Spleen (tissue), 11 donors: ENCODE measurements around the gene FOXK2. TPM values are rescaled to one million over a fixed set of nuclear protein-coding genes. Genes with fewer than 3 reads are reported as not detected.
A peak's percentile ranks its signal among the peaks of the same experiment; 100 is the strongest.

Experiments
- DNase-seq: peaks from one replicate; pipeline ENCODE4 v3.0.0-alpha.2; 2020
- H3K27ac ChIP-seq, 8 donors: fragments of 200-600 bp; sonication (generic) in 7 of 8; 1 replicate in 4 of 8; 2 replicates in 4 of 8; pipeline versions ENCODE4 v1.5.0 to v1.8.0; 2016 to 2021; ENCODE audit warnings: inconsistent platforms in 4 of 8, mild to moderate bottlenecking in 4 of 8, moderate library complexity in 1 of 8
- H3K27me3 ChIP-seq, 7 donors: fragments of 200-600 bp; sonication (generic) in 6 of 7; replicated peaks in 1 of 7; 1 replicate in 4 of 7; 2 replicates in 3 of 7; pipeline versions ENCODE4 v1.5.0 to v1.8.0; 2016 to 2021; ENCODE audit warnings: inconsistent platforms in 3 of 7, mild to moderate bottlenecking in 1 of 7
- H3K36me3 ChIP-seq, 6 donors: fragments of 200-600 bp; sonication (generic) in 5 of 6; 1 replicate in 4 of 6; 2 replicates in 2 of 6; pipeline versions ENCODE4 v1.5.0 to v1.8.0; 2016 to 2021; ENCODE audit warnings: inconsistent platforms in 2 of 6
- H3K4me1 ChIP-seq, 6 donors: fragments of 200-600 bp; sonication (generic) in 5 of 6; 1 replicate in 3 of 6; 2 replicates in 3 of 6; pipeline versions ENCODE4 v1.5.0 to v1.8.0; 2016 to 2021; ENCODE audit warnings: inconsistent platforms in 3 of 6
- H3K4me3 ChIP-seq, 8 donors: fragments of 200-600 bp; sonication (generic) in 7 of 8; 1 replicate in 4 of 8; 2 replicates in 4 of 8; pipeline versions ENCODE4 v1.5.0 to v1.8.0; 2016 to 2021; ENCODE audit warnings: inconsistent platforms in 4 of 8, mild to moderate bottlenecking in 4 of 8, moderate library complexity in 2 of 8
- H3K9me3 ChIP-seq, 8 donors: fragments of 200-600 bp; sonication (generic) in 7 of 8; 1 replicate in 4 of 8; 2 replicates in 4 of 8; pipeline versions ENCODE4 v1.5.0 to v1.8.0; 2016 to 2021; ENCODE audit warnings: inconsistent platforms in 4 of 8
- POLR2A ChIP-seq, 3 donors: fragments of 450-650 bp; IDR thresholded peaks; one replicate each; pipeline ENCODE4 v1.5.1; 2017; ENCODE audit warnings: antibody characterized with exemption in 3 of 3, mild to moderate bottlenecking in 1 of 3
- POLR2AphosphoS5 ChIP-seq, 3 donors: sonication (generic); formaldehyde crosslinking; IDR thresholded peaks; one replicate each; pipeline ENCODE4 v1.5.1; 2017; ENCODE audit warnings: antibody characterized with exemption in 3 of 3
- WGBS, 5 donors: extraction: QIAGEN DNeasy Blood & Tissue Kit in 3 of 5; methylation state at CpG; one replicate each; pipeline versions ENCODE4 v1.1.5 to v1.1.7; 2013 to 2018; 5-methylcytosine and 5-hydroxymethylcytosine counted together
- intact Hi-C: fragments of 100-400 bp; cut with DNase I; formaldehyde crosslinking; loops from one replicate; pipeline ENCODE4 v1.15.0; 2023; ENCODE audit warnings: low total_unique reads
- polyA plus RNA-seq, 3 donors: library from polyadenylated mRNA; stranded (reverse); fragments of 200-250 nt; gene quantifications; one replicate each; pipeline ENCODE4 v1.2.1, GENCODE V29; 2013
- total RNA-seq, 7 donors: library from RNA; depleted of rRNA in 3 of 7; stranded (reverse); fragments of >200 nt in 3 of 7; fragmentation: NEBNext Ultra II Directional in 4 of 7; extraction: Animal tissue kit (Norgen Biotek cat#: 25700) in 4 of 7; gene quantifications; one replicate each; pipeline versions ENCODE4 v1.1.0 to v1.2.1, GENCODE V29; 2016 to 2021
- TF ChIP-seq, protein P1 (sequence below), 11 experiments: fragments of 200-600 bp in 7 of 11; fragments of 450-650 bp in 4 of 11; sonication (generic) in 4 of 11; IDR thresholded peaks in 8 of 11; conservative IDR thresholded peaks in 3 of 11; 1 replicate in 7 of 11; 2 replicates in 4 of 11; pipeline versions ENCODE4 v1.4.0 to v1.8.0; 2016 to 2021; ENCODE audit warnings: antibody characterized with exemption in 11 of 11, inconsistent platforms in 4 of 11, mild to moderate bottlenecking in 1 of 11
- donor health status: healthy with polysubstance abuse.
- donor health status: DM: no; HTN: no; CAD: no; lungs with moderate emphysema.
- donor health status: DM: no; HTN: no; CAD: no.
- donor health status: Bipolar disorder and iron deficiency.
- donor health status: healthy.
- donor health status: DM: no; HTN: no; CAD: no.
- donor health status: DM: yes; HTN: yes; CAD: no.

The FOXK2 gene
- total and polyA plus RNA-seq, 10 donors: 10.4 to 55.1 (median 45.2) TPM

DNA sequence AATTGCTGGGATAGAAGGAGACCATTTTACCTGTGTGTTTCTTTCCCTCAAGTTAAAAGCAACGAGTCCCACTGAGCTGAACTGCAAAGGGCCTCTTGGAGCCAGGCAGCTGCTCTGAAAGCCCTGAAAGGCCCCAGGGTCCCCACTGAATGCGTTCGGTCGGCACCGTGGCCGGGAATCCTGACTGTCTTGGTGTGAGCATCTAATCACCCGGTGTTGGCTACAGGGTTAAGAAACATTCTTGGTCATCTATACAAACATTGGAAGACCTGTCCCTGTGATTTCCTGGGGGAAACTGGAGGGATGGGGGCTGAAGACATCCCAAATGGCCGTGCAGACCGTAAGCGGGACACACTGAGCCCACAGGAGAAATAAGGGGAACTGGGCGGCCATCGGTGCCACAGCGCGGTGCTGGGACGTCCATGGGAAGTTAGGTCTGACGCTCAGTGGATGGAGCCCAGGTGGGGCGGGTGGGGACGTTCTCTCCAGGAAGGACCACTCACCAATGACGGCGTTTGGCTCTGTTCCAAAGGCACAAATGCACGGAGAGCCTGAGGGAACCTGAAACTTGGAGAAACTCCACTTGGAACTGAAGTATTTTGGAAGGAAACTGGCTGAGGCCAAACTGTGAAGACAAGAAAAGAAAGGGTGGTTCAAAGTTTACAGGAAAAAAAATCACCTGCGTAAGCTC lies 96.6 kb downstream of the FOXK2 start:
- Histone ChIP-seq H3K4me3 (no peak overlapping the region), H3K27me3 (no peaks in the 10 kb centered on the region), H3K36me3 (peaks cover 8 to 97% (median 74%) of the 10 kb centered on the region in 6 donors), H3K9me3 (no peaks in the 10 kb centered on the region), H3K4me1 (no peaks in the 10 kb centered on the region), H3K27ac (no peak overlapping the region)
- WGBS, 5 donors: 87 to 93% (median 91%) methylated on average over 22 of the region's 22 CpGs
- DNase-seq: peak; percentile 61
- intact Hi-C loops: no loop called here
- TF ChIP-seq POLR2AphosphoS5 (IDR thresholded peaks at IDR 0.05) (peak in 1 of 3 donors; percentile 9), POLR2A (IDR thresholded peaks at IDR 0.05) (no peak)

GRCh38 chr17:82619211-82619610 lies 99.7 kb downstream of the FOXK2 start:
- H3K27me3 ChIP-seq: no peaks in the 10 kb centered on the region
- no peak for TF ChIP-seq POLR2AphosphoS5 (IDR thresholded peaks at IDR 0.05)
- no peak for TF ChIP-seq POLR2A (IDR thresholded peaks at IDR 0.05)
- TF ChIP-seq, protein P1, sequence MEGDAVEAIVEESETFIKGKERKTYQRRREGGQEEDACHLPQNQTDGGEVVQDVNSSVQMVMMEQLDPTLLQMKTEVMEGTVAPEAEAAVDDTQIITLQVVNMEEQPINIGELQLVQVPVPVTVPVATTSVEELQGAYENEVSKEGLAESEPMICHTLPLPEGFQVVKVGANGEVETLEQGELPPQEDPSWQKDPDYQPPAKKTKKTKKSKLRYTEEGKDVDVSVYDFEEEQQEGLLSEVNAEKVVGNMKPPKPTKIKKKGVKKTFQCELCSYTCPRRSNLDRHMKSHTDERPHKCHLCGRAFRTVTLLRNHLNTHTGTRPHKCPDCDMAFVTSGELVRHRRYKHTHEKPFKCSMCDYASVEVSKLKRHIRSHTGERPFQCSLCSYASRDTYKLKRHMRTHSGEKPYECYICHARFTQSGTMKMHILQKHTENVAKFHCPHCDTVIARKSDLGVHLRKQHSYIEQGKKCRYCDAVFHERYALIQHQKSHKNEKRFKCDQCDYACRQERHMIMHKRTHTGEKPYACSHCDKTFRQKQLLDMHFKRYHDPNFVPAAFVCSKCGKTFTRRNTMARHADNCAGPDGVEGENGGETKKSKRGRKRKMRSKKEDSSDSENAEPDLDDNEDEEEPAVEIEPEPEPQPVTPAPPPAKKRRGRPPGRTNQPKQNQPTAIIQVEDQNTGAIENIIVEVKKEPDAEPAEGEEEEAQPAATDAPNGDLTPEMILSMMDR (IDR thresholded peaks at IDR 0.05 in 8 of 11, conservative IDR thresholded peaks at IDR 0.05 in 3 of 11): no peak
- no peak overlapping the region for H3K27ac ChIP-seq
- H3K4me1 ChIP-seq: peaks cover 0 to 5% (median 0%) of the 10 kb centered on the region in 6 donors
- peak; percentile 35 for DNase-seq
- intact Hi-C loops: no loop called here
- H3K4me3 ChIP-seq: no peak overlapping the region
- 88 to 98% (median 91%) methylated on average over 7 of the region's 7 CpGs for WGBS, 5 donors
- peaks cover 10 to 100% (median 93%) of the 10 kb centered on the region in 6 donors for H3K36me3 ChIP-seq
- no peaks in the 10 kb centered on the region for H3K9me3 ChIP-seq

DNA sequence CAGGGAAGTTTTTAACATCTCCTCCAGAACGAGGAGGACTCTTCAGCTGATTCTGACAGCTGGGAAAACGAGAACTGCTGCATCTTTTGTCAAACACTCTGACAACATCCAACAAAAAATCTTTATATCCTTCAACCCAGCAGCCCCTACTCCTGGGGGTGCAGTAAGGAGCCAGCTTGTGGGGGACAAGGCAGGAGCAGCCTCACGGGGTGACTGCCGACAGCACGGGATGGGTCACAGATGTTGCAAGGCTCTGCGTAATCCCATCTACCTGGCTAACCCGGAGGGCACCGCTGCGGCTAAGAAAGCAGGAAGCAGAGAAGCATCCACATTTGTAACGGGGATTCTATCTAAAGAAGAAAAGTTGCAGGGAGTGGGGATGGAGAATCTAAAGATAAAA lies 100.1 kb downstream of the FOXK2 start:
- no peaks in the 10 kb centered on the region for H3K27me3 ChIP-seq
- intact Hi-C loops: no loop called here
- DNase-seq: peak; percentile 19
- H3K4me3 ChIP-seq: no peak overlapping the region
- TF ChIP-seq, protein P1 (IDR thresholded peaks at IDR 0.05 in 8 of 11, conservative IDR thresholded peaks at IDR 0.05 in 3 of 11): no peak
- TF ChIP-seq POLR2AphosphoS5 (IDR thresholded peaks at IDR 0.05) (no peak), POLR2A (IDR thresholded peaks at IDR 0.05) (no peak)
- H3K27ac ChIP-seq: no peak overlapping the region
- 83 to 93% (median 85%) methylated on average over 9 to 10 of the region's 10 CpGs for WGBS, 5 donors
- H3K9me3 ChIP-seq: no peaks in the 10 kb centered on the region
- H3K36me3 ChIP-seq: peaks cover 10 to 100% (median 94%) of the 10 kb centered on the region in 6 donors
- peaks cover 0 to 5% (median 0%) of the 10 kb centered on the region in 6 donors for H3K4me1 ChIP-seq

GRCh38 chr17:82623707-82624106 lies 104.2 kb downstream of the FOXK2 start:
- no peak overlapping the region for H3K4me3 ChIP-seq
- 50 to 83% (median 72%) methylated on average over 15 of the region's 15 CpGs for WGBS, 5 donors
- TF ChIP-seq POLR2AphosphoS5 (IDR thresholded peaks at IDR 0.05) (no peak), POLR2A (IDR thresholded peaks at IDR 0.05) (no peak)
- TF ChIP-seq, protein P1 (IDR thresholded peaks at IDR 0.05 in 8 of 11, conservative IDR thresholded peaks at IDR 0.05 in 3 of 11): no peak
- H3K9me3 ChIP-seq: no peaks in the 10 kb centered on the region
- peaks cover 0 to 21% (median 5%) of the 10 kb centered on the region in 6 donors for H3K4me1 ChIP-seq
- peaks cover 6 to 100% (median 88%) of the 10 kb centered on the region in 6 donors for H3K36me3 ChIP-seq
- intact Hi-C loops: no loop called here
- H3K27ac ChIP-seq: peak overlapping the region in 2 of 8 donors; percentile 11 to 17
- no peaks in the 10 kb centered on the region for H3K27me3 ChIP-seq
- no peak for DNase-seq
